GM20431 (cell line): Measurements from ENCODE around the gene DSTYK.
"Not testable (repeated sequence)": the region's sequence is repeated elsewhere in the genome, so short reads cannot be mapped to it uniquely, and the experiment has no call there.

ENCODE experiments used
- in situ Hi-C: fragments of 300-500 bp; cut with MseI, MboI; formaldehyde crosslinking; loops from one replicate; pipeline ENCODE4 v1.15.0; 2020; ENCODE audit warnings: low sequenced_read_pairs; ENCODE audit not compliant: unreplicated experiment

Gene DSTYK

GRCh38 chr1:205186191-205186590 lies 25.3 kb downstream of the DSTYK start:
- in situ Hi-C loops: no loop called here

GRCh38 chr1:205183676-205184335 lies 27.7 kb downstream of the DSTYK start:
- in situ Hi-C loops: no loop called here

GRCh38 chr1:205182930-205183329 lies 28.6 kb downstream of the DSTYK start:
- in situ Hi-C loops: no loop called here

- in situ Hi-C loops: not testable (repeated sequence)
These were observed 31.2 kb downstream of the DSTYK start for GRCh38 chr1:205180331-205180730.

GRCh38 chr1:205179842-205180241 lies 31.7 kb downstream of the DSTYK start:
- in situ Hi-C loops: no loop called here

- in situ Hi-C loops: no loop called here
These were observed 38.7 kb downstream of the DSTYK start for GRCh38 chr1:205172729-205173366.

- in situ Hi-C loops: no loop called here
These were observed 40.1 kb downstream of the DSTYK start for GRCh38 chr1:205171369-205171768.

GRCh38 chr1:205170532-205171269 lies 40.8 kb downstream of the DSTYK start:
- in situ Hi-C loops: no loop called here

- in situ Hi-C loops: no loop called here
These were observed 42.3 kb downstream of the DSTYK start for GRCh38 chr1:205169248-205169647.

- in situ Hi-C loops: no loop called here
These were observed 43.2 kb downstream of the DSTYK start for GRCh38 chr1:205168291-205168690.

GRCh38 chr1:205162301-205162700 lies 49.2 kb downstream of the DSTYK start:
- in situ Hi-C loops: no loop called here

GRCh38 chr1:205161076-205161475 lies 50.4 kb downstream of the DSTYK start:
- in situ Hi-C loops: no loop called here

GRCh38 chr1:205158048-205158616 lies 53.4 kb downstream of the DSTYK start:
- in situ Hi-C loops: no loop called here

- in situ Hi-C loops: not testable (repeated sequence)
These were observed 55.7 kb downstream of the DSTYK start for GRCh38 chr1:205155665-205156377.

GRCh38 chr1:205152505-205152904 lies 59.0 kb downstream of the DSTYK start:
- in situ Hi-C loops: no loop called here

GRCh38 chr1:205150651-205151428 lies 60.7 kb downstream of the DSTYK start:
- in situ Hi-C loops: no loop called here

GRCh38 chr1:205147191-205147835 lies 64.2 kb downstream of the DSTYK start:
- in situ Hi-C loops: no loop called here

- in situ Hi-C loops: no loop called here
These were observed 66.8 kb downstream of the DSTYK start for GRCh38 chr1:205144751-205145150.
